Omental fat pad (tissue), 4 donors: Measurements from ENCODE around the gene TNFRSF14. TPM values are rescaled to one million over a fixed set of nuclear protein-coding genes. Genes with fewer than 3 reads are reported as not detected.

ENCODE experiments used
- ATAC-seq: fragments of 150-250 bp; one replicate; pipeline ENCODE4 v1.9.1; 2016; ENCODE audit warnings: mild to moderate bottlenecking, moderate library complexity; ENCODE audit not compliant: low FRiP score
- DNase-seq: peaks from one replicate; pipeline ENCODE4 v3.0.0-alpha.2; 2019; ENCODE audit warnings: low spot score
- total RNA-seq, 4 donors: library from RNA; depleted of rRNA; stranded (reverse); fragments of >200 nt; gene quantifications; one replicate each; pipeline ENCODE4 v1.1.0, GENCODE V29; 2016
- TF ChIP-seq, protein P1 (sequence below), 3 donors: fragments of 450-650 bp; IDR thresholded peaks; one replicate each; pipeline ENCODE4 v1.5.1; 2016 to 2017; ENCODE audit warnings: antibody characterized with exemption in 3 of 3, mild to moderate bottlenecking in 3 of 3, moderate library complexity in 2 of 3

Gene TNFRSF14
- total RNA-seq, 4 donors from 2014 or later, result 26.6 to 108 (median 41.5) TPM

DNA sequence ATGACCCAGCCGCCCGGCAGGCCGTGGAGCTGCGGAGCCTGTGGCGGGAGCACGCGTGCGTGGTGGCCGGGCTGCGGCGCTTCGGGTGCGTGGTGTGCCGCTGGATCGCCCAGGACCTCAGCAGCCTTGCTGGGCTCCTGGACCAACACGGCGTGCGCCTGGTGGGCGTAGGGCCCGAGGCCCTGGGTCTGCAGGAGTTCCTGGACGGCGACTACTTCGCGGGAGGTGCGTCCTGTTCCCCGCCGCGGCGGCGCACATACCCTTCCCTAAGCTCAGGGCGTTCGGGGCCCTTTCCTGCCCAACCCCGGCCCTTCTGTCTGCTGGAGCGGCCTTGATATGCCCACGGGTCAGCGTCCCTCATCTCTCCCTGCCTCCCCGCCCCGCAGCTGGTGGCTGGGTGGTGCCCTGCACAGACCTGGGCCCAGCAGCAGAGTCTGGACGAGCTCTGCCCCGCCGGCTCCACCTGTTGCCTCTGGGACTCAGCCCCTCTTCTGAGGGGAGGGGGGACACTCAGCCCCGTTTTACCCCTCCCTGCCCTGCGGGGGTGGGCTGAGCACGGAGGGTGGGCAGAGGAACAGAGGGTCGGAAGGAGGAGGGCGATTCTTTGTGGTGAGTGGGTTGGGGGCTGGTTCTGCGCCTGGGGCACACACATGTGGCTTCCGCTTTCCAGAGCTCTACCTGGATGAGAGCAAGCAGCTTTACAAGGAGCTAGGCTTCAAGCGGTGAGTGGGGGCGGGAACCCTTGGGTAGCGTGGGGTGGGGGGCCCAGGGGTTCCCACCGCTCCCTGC, 31.1 kb downstream of the TNFRSF14 start:
- TF ChIP-seq, protein P1, sequence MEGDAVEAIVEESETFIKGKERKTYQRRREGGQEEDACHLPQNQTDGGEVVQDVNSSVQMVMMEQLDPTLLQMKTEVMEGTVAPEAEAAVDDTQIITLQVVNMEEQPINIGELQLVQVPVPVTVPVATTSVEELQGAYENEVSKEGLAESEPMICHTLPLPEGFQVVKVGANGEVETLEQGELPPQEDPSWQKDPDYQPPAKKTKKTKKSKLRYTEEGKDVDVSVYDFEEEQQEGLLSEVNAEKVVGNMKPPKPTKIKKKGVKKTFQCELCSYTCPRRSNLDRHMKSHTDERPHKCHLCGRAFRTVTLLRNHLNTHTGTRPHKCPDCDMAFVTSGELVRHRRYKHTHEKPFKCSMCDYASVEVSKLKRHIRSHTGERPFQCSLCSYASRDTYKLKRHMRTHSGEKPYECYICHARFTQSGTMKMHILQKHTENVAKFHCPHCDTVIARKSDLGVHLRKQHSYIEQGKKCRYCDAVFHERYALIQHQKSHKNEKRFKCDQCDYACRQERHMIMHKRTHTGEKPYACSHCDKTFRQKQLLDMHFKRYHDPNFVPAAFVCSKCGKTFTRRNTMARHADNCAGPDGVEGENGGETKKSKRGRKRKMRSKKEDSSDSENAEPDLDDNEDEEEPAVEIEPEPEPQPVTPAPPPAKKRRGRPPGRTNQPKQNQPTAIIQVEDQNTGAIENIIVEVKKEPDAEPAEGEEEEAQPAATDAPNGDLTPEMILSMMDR (IDR thresholded peaks at IDR 0.05), result no peak
- ATAC-seq, result no peak
- DNase-seq, result no peak

DNA sequence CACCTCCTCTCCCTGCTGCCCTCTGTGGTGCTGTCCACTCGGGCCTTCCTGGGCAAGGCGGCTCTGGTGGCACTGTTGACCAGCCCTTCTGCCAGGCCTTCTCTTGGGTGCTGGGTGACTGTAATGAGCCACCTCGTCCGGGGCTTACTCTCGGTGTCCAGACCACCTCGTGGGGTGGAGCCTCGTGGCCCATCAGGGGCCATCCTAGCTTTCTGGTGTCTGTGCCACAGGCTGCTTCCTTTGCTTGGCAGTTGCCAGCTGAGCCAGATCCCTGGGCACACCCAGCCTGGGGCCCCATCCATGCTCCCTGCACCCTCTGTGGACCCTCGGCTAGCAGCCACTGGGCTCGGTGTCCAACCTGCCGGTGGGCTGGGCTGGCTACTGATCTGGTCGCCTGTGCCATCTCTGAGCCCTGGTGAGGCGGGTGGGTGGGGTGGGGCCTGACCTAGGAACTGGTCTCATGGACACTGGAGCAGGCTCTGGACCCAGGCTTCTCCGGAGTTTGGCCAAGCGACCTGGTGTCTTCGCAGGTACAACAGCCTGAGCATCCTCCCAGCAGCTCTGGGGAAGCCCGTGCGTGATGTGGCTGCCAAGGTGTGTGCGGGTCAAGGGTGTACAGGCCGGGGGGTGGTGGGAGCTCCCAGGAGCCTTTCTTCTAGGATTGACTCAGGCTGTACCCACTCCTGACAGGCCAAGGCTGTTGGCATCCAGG, 31.8 kb downstream of the TNFRSF14 start:
- TF ChIP-seq, protein P1 (IDR thresholded peaks at IDR 0.05), result no peak
- no peak for DNase-seq
- ATAC-seq, result no peak

DNA sequence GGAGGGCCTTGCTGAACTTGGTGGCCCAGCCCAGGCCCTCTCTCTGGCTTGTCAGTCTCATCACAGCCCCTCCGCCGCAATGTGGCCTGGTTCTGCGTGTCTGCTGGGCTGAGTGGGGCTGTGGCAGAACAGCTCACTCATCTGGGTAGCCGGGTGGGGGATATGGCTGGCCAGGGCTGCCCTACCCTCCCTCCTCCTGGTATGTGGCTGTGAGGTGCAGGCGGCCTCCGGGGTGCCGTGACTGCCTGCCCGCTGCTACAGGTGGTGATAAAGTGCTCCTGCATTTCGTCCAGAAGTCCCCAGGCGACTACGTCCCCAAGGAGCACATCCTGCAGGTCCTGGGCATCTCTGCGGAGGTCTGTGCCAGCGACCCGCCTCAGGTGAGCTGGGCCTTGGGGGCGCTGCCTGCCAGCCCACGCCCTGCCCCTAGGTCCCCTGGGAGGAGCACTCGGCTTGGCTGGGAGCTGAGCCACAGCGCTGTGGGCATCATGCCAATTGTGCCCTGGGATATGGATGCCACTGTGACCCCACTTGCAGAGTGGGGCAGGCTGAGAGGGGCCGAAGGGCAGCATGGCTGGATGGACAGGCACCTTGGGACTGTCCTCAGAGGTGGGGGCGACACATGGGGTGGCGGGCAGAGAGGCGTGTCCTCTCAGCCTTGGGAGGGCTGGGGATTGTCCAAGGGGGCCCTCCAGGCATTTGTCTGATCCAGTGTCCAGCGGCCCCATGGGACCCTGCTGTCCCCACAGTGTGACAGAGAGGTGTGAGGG, 32.7 kb downstream of the TNFRSF14 start:
- ATAC-seq (no peak), DNase-seq (no peak)
- TF ChIP-seq, protein P1 (IDR thresholded peaks at IDR 0.05), result no peak

DNA sequence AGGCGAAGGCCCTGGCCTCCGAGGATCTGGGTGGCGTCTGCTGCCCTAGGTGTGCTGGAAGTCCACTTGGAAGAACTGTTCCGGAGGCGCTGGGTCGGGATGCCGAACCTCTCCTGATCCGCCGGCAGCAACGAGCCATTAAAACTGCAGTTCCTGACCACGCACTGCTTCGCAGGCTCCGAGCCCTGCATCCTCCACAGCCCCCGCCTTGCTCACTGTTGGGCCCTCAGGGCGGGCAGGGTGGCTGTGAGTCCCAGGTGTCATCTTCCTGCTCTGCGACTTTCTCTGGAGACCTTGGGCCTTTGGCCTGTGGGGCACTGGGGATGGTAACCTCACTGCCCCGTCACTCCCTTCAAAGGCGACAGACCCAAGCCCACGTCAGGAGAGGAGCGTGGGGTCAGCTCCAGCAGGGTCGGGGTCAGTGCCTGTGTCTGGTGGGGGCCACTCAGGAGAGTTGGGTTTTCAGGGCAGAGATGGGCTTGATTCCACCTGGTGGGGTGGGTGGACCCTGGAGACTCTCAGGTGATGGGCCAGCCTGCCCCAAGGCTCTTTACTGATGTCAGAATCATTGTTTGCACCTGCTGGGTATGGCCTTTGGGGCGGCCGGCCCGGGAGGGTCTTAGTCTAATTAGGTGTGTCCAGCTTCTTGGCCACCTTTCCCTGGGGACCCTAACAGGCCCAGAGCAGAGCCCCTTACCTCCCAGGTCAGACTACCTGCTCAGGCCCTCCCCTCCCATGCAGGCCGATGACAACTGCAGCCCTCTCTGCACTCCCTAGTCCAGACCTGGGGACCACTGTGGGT, 33.5 kb downstream of the TNFRSF14 start:
- TF ChIP-seq, protein P1 (IDR thresholded peaks at IDR 0.05), result no peak
- DNase-seq, result no peak
- ATAC-seq, result no peak

DNA sequence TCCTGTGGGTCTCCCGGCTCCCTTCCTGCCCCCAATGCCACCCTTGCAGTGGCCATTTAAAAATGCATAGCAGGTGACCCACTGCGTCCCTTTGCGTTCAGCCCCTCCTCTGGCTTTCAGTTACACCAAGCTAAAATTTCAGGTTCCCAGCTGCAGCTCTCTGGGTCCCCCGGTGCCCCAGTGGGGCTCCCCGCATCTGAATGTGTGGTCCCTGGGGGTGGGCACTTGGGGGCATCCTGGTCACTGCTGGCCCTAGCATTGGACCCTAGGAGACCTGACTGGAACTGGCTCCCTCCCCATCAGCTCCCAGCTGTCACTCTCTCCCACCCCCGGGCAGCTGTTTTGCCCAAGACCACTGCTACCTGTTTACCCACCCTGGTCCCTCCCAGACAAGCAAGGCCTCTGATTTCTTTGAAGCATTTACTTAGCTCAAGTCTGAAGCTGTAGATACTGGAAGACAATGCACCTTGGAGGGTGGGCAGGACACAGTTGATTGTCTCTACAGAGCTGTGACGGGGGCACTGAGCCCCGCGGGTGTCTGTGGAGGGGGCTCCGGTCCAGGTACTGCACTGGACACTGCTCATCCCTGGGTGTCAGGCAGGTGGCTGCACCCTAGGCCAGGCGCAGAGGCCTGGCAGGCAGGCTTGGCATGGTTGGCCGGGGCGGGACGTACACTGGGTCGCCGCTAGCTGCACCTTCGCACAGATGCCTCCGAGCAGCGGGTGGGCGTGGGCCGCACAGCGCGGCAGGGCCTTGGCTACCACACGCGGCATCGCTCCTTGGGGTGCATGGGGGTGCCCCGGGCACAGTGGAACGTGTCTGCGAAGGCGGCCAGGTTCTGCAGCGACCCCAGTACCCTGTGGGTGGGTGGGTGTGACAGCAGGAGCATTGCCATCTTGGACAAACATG, 34.3 kb downstream of the TNFRSF14 start:
- ATAC-seq, result no peak
- no peak for DNase-seq
- TF ChIP-seq, protein P1 (IDR thresholded peaks at IDR 0.05), result no peak

DNA sequence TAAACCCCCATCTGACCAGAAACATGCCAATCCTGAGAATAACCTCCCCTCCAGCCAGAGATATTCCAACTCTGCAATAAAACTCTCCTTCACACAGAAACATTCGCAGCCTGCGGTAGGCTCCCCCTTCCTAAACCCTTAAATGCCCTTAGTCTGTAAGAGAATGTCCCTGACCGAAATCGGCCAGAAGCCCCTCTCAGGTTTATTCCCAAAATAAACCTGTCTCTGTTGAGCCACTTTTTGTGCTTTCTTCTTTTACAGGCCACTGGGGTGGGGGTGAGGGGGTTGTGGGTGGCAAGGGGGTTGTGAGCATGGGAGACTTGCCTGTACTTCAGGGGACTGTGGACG, 35.0 kb downstream of the TNFRSF14 start:
- TF ChIP-seq, protein P1 (IDR thresholded peaks at IDR 0.05), result no peak
- ATAC-seq (no peak), DNase-seq (no peak)
